GM18868 (cell line): Measurements from ENCODE around the gene IGFN1.
"Not testable (repeated sequence)": the region's sequence is repeated elsewhere in the genome, so short reads cannot be mapped to it uniquely, and the experiment has no call there.

ENCODE experiments used
- ATAC-seq: cut with Tn5 transposase; IDR thresholded peaks from one replicate; pipeline ENCODE4 v1.9.1; 2021; ENCODE audit warnings: mild to moderate bottlenecking, moderate library complexity; ENCODE audit not compliant: unreplicated experiment

IGFN1 gene

GRCh38 chr1:201163036-201163435, 27.6 kb upstream of the IGFN1 start:
- not testable (repeated sequence) for ATAC-seq

DNA sequence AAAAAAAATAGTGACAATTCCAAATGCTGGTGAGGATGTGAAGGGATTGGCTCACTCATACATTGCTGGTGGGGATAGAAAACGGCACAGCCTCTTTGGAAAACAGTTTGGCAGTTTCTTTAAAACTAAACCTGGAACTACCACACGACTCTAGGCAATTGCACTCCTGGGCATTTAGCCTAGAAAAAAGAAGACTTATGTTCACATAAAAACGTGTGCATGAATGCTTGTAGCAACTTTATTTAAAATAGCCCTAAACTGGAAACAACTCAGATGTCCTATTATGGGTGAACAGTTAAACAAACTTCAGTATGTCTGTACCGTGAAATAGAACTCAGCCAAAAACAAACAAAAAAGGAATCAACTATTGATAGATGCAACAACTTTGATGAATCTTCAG, 26.9 kb upstream of the IGFN1 start:
- ATAC-seq = no peak

- no peak for ATAC-seq
These were observed 26.0 kb upstream of the IGFN1 start for GRCh38 chr1:201164645-201165044.

GRCh38 chr1:201167041-201167991, 23.3 kb upstream of the IGFN1 start:
- no peak for ATAC-seq

DNA sequence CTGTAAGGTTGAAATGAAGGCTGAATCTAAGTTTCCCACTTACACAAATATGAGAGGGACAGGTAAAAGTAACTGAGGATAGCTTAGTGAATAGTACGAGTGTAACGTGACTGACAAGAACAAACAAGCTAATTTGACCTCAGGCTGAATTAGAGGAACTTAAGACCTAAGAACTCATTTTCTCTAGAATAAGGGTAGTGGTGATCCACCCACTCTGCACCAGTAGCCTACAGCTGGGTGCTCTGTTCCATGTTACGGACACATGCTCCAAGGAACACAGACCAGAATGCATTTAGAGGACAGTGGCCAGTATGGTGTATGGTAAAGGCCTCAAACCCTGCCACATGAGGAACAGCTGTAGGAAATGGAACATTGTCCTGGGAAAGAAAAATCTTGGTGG, 21.4 kb upstream of the IGFN1 start:
- ATAC-seq = no peak

DNA sequence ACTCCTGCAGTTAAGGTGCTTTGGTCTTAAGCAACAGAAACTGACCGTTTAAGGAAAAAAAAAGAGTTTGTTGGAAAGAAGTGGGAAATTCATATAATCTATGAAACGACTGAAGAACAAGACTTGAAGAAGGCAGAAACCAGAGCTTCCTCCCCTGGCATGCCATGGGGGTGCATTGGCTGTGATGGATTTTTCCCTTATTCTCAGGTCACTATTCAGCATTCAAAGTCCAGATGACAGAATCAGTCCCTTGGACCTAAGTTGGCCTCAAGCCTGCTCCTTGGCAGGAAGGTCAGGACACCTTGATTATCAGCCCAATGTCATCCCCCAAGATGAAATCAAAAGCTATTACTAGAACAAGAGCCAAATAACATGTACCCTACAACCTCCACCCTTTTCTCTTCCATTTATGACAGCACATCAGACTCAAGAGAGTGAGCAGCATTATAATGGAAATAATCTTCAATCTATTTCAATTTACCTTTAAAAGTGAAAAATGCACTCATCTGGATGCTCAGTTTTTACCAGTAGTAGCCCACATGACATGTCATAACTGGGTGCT, 20.6 kb upstream of the IGFN1 start:
- ATAC-seq = no peak

GRCh38 chr1:201170533-201171062, 20.0 kb upstream of the IGFN1 start:
- ATAC-seq = peak; percentile 94

DNA sequence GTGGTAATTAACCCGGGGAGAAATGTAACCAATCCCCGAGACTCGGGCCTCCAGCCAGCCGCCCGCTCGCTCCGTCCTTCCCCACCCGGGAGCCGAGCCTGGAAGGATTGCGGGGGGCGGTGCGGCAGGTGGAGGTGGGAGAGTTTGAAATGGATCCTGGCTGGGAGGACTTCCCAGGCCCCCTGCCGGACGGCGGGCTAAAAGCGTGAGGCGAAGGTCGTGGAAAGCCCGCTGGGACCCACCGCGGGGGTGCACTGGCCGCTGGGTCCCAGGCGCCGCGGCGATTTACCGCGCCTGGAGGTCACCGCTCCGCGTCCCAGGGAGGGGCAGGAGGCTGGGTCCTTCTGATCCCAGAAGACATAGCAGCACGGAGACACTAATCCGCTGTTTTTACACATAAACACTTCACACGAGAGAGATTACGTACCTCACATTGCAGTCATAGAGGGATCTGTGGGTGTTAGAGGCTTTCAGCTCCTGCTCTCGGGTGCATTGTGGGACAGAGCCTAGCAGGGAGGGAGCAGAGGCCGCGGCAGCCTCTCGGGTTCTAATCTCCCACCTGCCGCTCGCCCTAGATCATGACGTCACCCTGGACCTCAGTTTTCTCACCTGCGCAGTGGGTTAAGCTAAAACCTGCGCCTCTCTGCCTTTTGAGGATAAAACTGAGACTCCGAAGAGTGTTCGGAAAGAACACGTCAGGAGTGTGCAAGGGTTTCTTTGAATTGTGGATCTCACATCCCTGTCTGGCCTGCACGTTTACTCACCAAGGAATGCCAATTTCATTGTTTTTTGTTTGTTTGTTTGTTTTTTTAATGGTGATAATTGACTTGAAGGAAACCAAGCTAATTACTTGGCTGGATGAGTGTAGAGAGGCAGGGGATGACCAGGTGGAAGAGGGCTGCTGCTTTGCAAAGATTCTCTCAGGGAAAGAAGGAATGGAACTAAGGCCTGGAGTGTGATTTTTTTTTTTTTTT, 19.3 kb upstream of the IGFN1 start:
- ATAC-seq = peak; percentile 34

- ATAC-seq = no peak
These were observed 18.3 kb upstream of the IGFN1 start for GRCh38 chr1:201172326-201172725.

- ATAC-seq = no peak
These were observed 17.5 kb upstream of the IGFN1 start for GRCh38 chr1:201172999-201173610.

DNA sequence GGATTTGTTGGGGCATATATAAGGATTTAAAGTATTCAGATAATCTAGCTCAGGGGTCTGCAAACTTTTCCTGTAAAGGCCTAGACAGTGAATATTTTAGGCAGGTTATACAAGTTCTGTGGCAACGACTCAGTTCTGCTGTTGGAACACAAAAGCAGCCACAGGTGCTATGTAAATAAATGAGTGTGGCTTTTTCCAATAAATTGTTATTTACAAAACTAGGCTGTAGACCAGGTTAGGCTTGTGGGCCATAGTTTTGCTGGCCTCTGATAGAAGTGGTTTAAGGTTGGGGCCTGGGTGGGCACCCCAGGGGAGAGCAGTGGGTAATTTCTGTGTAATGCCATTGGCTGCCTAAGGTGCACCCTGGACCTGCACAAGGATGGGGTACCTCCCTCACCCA, 16.9 kb upstream of the IGFN1 start:
- no peak for ATAC-seq

- ATAC-seq = no peak
These were observed 14.7 kb upstream of the IGFN1 start for GRCh38 chr1:201175820-201176500.

DNA sequence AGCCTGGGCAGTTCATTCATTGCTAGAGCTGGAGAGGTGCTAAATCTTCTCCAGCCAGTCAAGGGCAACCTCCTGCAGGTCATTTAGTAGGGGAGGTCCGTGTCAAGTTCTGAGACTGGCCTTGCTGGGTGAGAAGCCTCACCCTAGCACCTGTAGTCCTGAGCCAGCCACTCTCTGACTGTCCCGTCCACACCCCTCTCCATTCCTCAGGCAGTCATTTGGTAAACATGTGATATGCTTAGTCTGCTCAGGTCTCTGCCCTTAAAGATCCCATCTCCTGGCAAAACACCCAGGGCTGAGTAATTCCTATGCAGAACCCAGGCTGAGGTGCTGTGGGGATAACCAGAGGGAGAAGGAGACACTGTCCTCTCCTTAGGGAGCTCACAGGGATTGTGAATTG, 13.7 kb upstream of the IGFN1 start:
- ATAC-seq = no peak

DNA sequence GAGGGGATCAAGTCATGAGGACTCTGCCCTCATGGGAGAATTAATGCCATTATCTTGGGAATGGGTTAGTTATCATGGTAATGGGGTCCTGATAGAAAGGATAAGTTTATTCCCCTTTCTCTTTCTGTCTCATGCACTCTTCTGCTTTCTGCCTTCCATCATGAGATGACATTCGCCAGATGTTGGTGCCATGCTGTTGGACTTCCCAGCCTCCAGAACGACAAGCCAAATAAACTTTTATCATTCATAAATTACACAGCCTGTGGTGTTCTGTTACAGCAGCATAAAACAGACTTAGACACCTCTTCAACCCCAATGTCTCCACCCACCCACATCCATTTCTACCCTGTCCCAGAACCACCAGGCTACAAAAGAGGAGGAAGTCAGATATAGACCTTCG, 11.9 kb upstream of the IGFN1 start:
- ATAC-seq = no peak

- no peak for ATAC-seq
These were observed 10.5 kb upstream of the IGFN1 start for GRCh38 chr1:201180141-201180540.

- ATAC-seq = no peak
These were observed 9.7 kb upstream of the IGFN1 start for GRCh38 chr1:201180901-201181300.

GRCh38 chr1:201181323-201181722, 9.3 kb upstream of the IGFN1 start:
- no peak for ATAC-seq

- no peak for ATAC-seq
These were observed 8.9 kb upstream of the IGFN1 start for GRCh38 chr1:201181726-201182125.

DNA sequence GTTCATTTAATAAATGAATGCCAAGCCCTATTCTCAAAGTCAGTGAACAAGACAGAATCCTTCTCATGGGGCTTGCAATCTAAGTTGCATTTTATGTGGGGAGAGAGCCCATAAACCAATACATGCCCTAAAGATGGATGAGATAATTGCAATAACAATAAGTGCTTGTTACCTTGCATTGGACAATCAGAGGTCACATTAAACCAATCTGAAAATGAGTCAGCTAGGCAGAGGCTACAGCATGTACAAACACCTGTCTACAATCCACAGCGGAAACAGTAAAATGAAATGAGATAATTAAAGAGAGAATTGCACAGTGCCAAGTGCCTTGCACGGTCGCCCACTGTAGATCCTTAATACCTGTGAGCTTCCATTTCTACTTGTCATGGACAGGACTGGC, 7.4 kb upstream of the IGFN1 start:
- ATAC-seq = no peak

DNA sequence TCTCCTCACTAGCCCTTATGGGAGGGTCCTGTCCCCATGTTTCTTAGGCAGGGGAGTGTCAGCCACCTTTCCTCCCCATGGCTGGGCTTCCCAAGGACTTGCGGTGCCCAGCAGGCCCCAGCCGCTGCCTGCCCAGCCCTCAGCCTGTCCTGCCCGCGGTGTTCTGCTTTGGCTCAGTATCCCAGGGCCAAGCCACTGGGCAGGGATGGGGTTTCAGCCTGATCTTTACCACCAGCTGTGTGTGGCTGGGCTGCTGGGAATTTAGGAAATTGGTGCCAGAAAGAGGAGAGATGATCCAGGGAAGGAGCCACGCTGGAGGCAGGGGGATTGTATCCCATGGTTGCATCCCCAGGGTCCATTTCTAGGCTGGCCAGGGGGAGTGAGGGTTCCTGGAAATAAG, 6.9 kb upstream of the IGFN1 start:
- no peak for ATAC-seq
